OCI-LY7 (cell line): ENCODE results near the gene ADAMTS8. TPM values are rescaled to one million over a fixed set of nuclear protein-coding genes. Genes with fewer than 3 reads are reported as not detected.

ENCODE experiments used
- BruUV-seq: library from RNA; stranded (reverse); fragments of 400-500 nt; replicated peaks from 2 replicates; lab custom pipeline; 2021; lab: Mats Ljungman, UMichigan
- CTCF ChIA-PET: fragments of 300-600 bp; sonication (Branson Sonifier 250); formaldehyde crosslinking; loops from one replicate; lab custom pipeline; 2022; ENCODE audit warnings: antibody characterized with exemption; ENCODE audit not compliant: unreplicated experiment; lab: Charles Lee
- POLR2A ChIA-PET: fragments of 300-600 bp; sonication (Branson Sonifier 250); formaldehyde crosslinking; loops from one replicate; lab custom pipeline; 2022; ENCODE audit warnings: antibody characterized with exemption; lab: Charles Lee
- DNase-seq: peaks from one replicate; pipeline ENCODE4 v3.0.0-alpha.2; 2015; ENCODE audit warnings: low spot score
- H2AFZ ChIP-seq: fragments of 200-600 bp; sonication (generic), shearing (Covaris generic); 2 replicates; pipeline ENCODE4 v1.6.1; 2014; ENCODE audit warnings: mild to moderate bottlenecking, antibody characterized with exemption, low read length, moderate library complexity
- H3K27ac ChIP-seq: fragments of 200-600 bp; sonication (generic); 2 replicates; pipeline ENCODE4 v1.5.1; 2014; ENCODE audit warnings: mixed run types, low read depth, mild to moderate bottlenecking, moderate library complexity, low read length, inconsistent platforms; ENCODE audit not compliant: poor library complexity, severe bottlenecking
- H3K36me3 ChIP-seq: fragments of 200-600 bp; sonication (generic); 2 replicates; pipeline ENCODE4 v1.6.1; 2014; ENCODE audit warnings: mild to moderate bottlenecking, antibody characterized with exemption, low read length, moderate library complexity, mixed read lengths; ENCODE audit not compliant: insufficient read depth
- H3K4me1 ChIP-seq: fragments of 200-600 bp; sonication (generic); 2 replicates; pipeline ENCODE4 v1.5.1; 2014; ENCODE audit warnings: mild to moderate bottlenecking, low read length; ENCODE audit not compliant: insufficient read depth, poor library complexity, severe bottlenecking
- H3K4me2 ChIP-seq: fragments of 200-600 bp; sonication (generic); 2 replicates; pipeline ENCODE4 v1.6.1; 2014; ENCODE audit warnings: mild to moderate bottlenecking, low read length
- H3K4me3 ChIP-seq: fragments of 200-600 bp; sonication (generic); 2 replicates; pipeline ENCODE4 v1.5.1; 2014; ENCODE audit warnings: mild to moderate bottlenecking, low read depth, low read length; ENCODE audit not compliant: poor library complexity, severe bottlenecking
- H3K79me2 ChIP-seq: fragments of 200-600 bp; sonication (generic); 2 replicates; pipeline ENCODE4 v1.6.1; 2016; ENCODE audit warnings: low read depth, mild to moderate bottlenecking, low read length, moderate library complexity, mixed read lengths; ENCODE audit not compliant: insufficient read depth
- H3K9me2 ChIP-seq: fragments of 200-600 bp; sonication (generic); 2 replicates; pipeline ENCODE4 v1.6.1; 2016; ENCODE audit warnings: mild to moderate bottlenecking, low read length, mixed read lengths; ENCODE audit not compliant: insufficient read depth
- H3K9me3 ChIP-seq: fragments of 200-600 bp; sonication (generic); 2 replicates; pipeline ENCODE4 v1.6.1; 2014; ENCODE audit warnings: mild to moderate bottlenecking, mixed run types, low read length, mixed read lengths
- H4K20me1 ChIP-seq: fragments of 200-600 bp; sonication (generic); 2 replicates; pipeline ENCODE4 v1.6.1; 2014; ENCODE audit warnings: mild to moderate bottlenecking, antibody characterized with exemption, low read length, moderate library complexity, mixed read lengths; ENCODE audit not compliant: insufficient read depth
- CTCF ChIP-seq: fragments of 200-600 bp; sonication (generic); conservative IDR thresholded peaks from 2 replicates; pipeline ENCODE4 v1.5.1; 2014; ENCODE audit warnings: mild to moderate bottlenecking, antibody characterized with exemption, low read length, moderate library complexity, mixed read lengths
- EZH2phosphoT487 ChIP-seq: fragments of 200-600 bp; sonication (generic); IDR thresholded peaks from 2 replicates; pipeline ENCODE4 v1.6.1; 2018; ENCODE audit warnings: low read depth, borderline replicate concordance, mild to moderate bottlenecking, mixed run types, antibody characterized with exemption, low read length, moderate library complexity, mixed read lengths
- intact Hi-C: fragments of 100-400 bp; cut with micrococcal nuclease; formaldehyde crosslinking; loops from one replicate; pipeline ENCODE4 v1.10.0; 2022; ENCODE audit not compliant: unreplicated experiment
- total RNA-seq, 2 experiments: library from RNA; depleted of rRNA in 1 of 2; stranded (reverse); fragments of >200 nt in 1 of 2; shearing (Covaris generic) in 1 of 2; gene quantifications; 2 replicates each; pipeline ENCODE4 v1.2.3, GENCODE V29; 2014 to 2022

ADAMTS8 gene
- total RNA-seq, 2 experiments from 2014 or later: not detected

GRCh38 chr11:130449310-130449990 lies 21.0 kb upstream of the ADAMTS8 start:
- TF ChIP-seq EZH2phosphoT487: no peak
- no peak for TF ChIP-seq CTCF
- Histone ChIP-seq H2AFZ (no peak overlapping the region), H3K4me3 (no peak overlapping the region), H3K79me2 (no peaks in the 10 kb centered on the region), H3K4me1 (no peaks in the 10 kb centered on the region), H4K20me1 (no peaks in the 10 kb centered on the region), H3K36me3 (no peaks in the 10 kb centered on the region), H3K9me2 (no peaks in the 10 kb centered on the region), H3K4me2 (no peak overlapping the region), H3K27ac (no peak overlapping the region), H3K9me3 (no peaks in the 10 kb centered on the region)
- ChIA-PET CTCF (no interaction called here), POLR2A (interaction anchor here (0.6 kb wide), 1 partner anchor 8 kb away, joined by 4 read pairs; no protein-coding TSS in a partner anchor)
- intact Hi-C loops: no loop called here
- no peak for DNase-seq
- BruUV-seq: no TSS peak

- no TSS peak for BruUV-seq
- Histone ChIP-seq H3K4me3 (no peak within 1 kb of the TSS), H3K4me2 (no peak within 1 kb of the TSS), H3K4me1 (no peaks in the 10 kb centered on the region), H3K9me3 (no peaks in the 10 kb centered on the region), H3K9me2 (no peaks in the 10 kb centered on the region), H2AFZ (no peak within 1 kb of the TSS), H3K79me2 (no peaks in the 10 kb centered on the region), H4K20me1 (no peaks in the 10 kb centered on the region), H3K36me3 (no peaks in the 10 kb centered on the region), H3K27ac (no peak within 1 kb of the TSS)
- ChIA-PET POLR2A (no interaction called here), CTCF (no interaction called here)
- DNase-seq: no peak
- intact Hi-C loops: no loop called here
- TF ChIP-seq EZH2phosphoT487 (no peak), CTCF (no peak)
Observed at GRCh38 chr11:130448416-130449309, 20.3 kb upstream of the ADAMTS8 start, which contains the start of gene ADAMTS15. ADAMTS15 (plus strand) TSS chr11:130448645; CDS start chr11:130448974, 329 bp downstream.
